ENCODE data around the gene CCDC174.

DNA sequence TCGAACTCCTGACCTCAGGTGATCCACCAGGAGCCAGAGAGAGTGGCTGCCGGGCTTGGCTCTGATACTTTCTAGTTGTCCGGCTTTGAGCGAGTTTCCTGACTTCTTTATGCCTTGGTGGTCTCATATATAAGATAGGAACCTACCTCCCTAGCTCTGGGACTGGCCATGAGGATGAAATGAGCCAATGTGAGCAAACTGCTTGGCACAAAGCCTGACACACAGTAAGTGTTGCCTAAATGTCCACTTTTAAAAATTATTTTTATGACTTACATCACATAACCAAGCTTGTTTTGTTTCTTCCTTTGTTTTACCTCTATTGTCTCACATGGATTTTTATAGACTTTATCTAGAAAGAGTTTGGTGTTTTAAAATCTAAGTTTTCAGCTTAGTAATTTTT lies 42.1 kb upstream of the CCDC174 start:
- TF ChIP-seq, protein P1, sequence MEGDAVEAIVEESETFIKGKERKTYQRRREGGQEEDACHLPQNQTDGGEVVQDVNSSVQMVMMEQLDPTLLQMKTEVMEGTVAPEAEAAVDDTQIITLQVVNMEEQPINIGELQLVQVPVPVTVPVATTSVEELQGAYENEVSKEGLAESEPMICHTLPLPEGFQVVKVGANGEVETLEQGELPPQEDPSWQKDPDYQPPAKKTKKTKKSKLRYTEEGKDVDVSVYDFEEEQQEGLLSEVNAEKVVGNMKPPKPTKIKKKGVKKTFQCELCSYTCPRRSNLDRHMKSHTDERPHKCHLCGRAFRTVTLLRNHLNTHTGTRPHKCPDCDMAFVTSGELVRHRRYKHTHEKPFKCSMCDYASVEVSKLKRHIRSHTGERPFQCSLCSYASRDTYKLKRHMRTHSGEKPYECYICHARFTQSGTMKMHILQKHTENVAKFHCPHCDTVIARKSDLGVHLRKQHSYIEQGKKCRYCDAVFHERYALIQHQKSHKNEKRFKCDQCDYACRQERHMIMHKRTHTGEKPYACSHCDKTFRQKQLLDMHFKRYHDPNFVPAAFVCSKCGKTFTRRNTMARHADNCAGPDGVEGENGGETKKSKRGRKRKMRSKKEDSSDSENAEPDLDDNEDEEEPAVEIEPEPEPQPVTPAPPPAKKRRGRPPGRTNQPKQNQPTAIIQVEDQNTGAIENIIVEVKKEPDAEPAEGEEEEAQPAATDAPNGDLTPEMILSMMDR (IDR thresholded peaks at IDR 0.05; ENCODE audit: insufficient read depth, low read length, poor library complexity, severe bottlenecking), result no peak
- TF ChIP-seq EZH2phosphoT487 (conservative IDR thresholded peaks at IDR 0.05; ENCODE audit: low read length), result no peak
